Measurements from ENCODE around the gene DSCAML1. TPM values are rescaled to one million over a fixed set of nuclear protein-coding genes. Genes with fewer than 3 reads are reported as not detected.

The DSCAML1 gene
- total RNA-seq, 2 donors from 2014 or later = 0.33 to 1.6 TPM

- Histone ChIP-seq H3K27me3 (no peaks in the 10 kb centered on the region), H3K27ac (no peak overlapping the region), H3K4me1 (no peaks in the 10 kb centered on the region), H3K4me3 (no peak overlapping the region), H3K36me3 (replicated peaks in 1 of 2; ENCODE audit: insufficient read depth in 1 of 2, low read depth in 2 of 2) (no peaks in the 10 kb centered on the region), H3K9me3 (no peaks in the 10 kb centered on the region)
- ATAC-seq (no peak), DNase-seq (no peak)
- 58 to 70% methylated on average over 1 of the region's 1 CpG for WGBS, 2 donors
- intact Hi-C loops (cut with DNase I) = no loop called here
- no peak for TF ChIP-seq POLR2A (IDR thresholded peaks at IDR 0.05)
- TF ChIP-seq, protein P1, sequence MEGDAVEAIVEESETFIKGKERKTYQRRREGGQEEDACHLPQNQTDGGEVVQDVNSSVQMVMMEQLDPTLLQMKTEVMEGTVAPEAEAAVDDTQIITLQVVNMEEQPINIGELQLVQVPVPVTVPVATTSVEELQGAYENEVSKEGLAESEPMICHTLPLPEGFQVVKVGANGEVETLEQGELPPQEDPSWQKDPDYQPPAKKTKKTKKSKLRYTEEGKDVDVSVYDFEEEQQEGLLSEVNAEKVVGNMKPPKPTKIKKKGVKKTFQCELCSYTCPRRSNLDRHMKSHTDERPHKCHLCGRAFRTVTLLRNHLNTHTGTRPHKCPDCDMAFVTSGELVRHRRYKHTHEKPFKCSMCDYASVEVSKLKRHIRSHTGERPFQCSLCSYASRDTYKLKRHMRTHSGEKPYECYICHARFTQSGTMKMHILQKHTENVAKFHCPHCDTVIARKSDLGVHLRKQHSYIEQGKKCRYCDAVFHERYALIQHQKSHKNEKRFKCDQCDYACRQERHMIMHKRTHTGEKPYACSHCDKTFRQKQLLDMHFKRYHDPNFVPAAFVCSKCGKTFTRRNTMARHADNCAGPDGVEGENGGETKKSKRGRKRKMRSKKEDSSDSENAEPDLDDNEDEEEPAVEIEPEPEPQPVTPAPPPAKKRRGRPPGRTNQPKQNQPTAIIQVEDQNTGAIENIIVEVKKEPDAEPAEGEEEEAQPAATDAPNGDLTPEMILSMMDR (IDR thresholded peaks at IDR 0.05) = no peak
Observed at GRCh38 chr11:117681438-117681837, 115.6 kb downstream of the DSCAML1 start.

- Histone ChIP-seq H3K27ac (no peak overlapping the region), H3K36me3 (replicated peaks in 1 of 2; ENCODE audit: insufficient read depth in 1 of 2, low read depth in 2 of 2) (no peaks in the 10 kb centered on the region), H3K9me3 (no peaks in the 10 kb centered on the region), H3K4me1 (no peaks in the 10 kb centered on the region), H3K27me3 (no peaks in the 10 kb centered on the region), H3K4me3 (no peak overlapping the region)
- 59 to 78% methylated on average over 3 of the region's 3 CpGs for WGBS, 2 donors
- DNase-seq (no peak), ATAC-seq (no peak)
- TF ChIP-seq, protein P1 (IDR thresholded peaks at IDR 0.05) = no peak
- no peak for TF ChIP-seq POLR2A (IDR thresholded peaks at IDR 0.05)
- intact Hi-C loops (cut with DNase I) = no loop called here
Observed at GRCh38 chr11:117679461-117679860, 117.6 kb downstream of the DSCAML1 start.

DNA sequence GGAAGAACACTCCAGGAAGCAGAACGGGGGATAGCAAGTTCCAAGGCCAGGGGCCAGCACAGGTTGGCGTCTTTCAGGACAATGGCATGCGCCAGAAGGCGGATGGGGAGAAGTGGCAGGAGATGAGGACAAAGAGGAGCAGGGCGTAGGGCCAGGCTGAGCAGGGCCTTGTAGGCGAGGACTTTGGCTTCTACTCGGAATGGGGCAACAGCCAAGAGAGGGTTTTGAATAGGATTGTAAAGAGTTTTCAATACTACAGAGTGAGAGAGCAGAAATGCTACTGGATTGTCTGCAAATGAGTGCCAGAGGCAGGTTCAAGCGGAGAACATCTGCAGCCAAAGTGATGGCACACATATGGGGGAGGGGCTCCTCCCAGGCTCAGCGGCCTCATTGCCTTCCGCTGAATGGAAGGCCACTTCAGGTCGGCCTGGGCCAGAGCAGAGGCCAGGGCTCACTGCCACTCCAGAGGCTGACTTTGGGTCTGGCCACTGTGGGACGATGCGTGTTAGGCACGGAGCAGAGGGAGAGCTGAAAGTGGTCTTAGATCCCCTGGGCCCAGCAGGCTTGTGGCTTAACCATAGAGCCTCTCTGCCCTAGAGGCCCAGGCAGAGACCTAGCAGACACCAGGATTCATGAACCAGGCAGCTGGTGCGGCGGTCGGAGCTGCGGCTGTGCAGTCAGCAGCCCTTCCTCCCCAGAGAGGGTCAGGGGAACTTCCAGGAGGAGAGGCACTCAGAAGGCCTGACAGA, 118.2 kb downstream of the DSCAML1 start:
- no peak for TF ChIP-seq POLR2A (IDR thresholded peaks at IDR 0.05)
- TF ChIP-seq, protein P1 (IDR thresholded peaks at IDR 0.05) = no peak
- intact Hi-C loops (cut with DNase I) = no loop called here
- no peak for DNase-seq
- H3K36me3 ChIP-seq (replicated peaks in 1 of 2; ENCODE audit: insufficient read depth in 1 of 2, low read depth in 2 of 2) = no peaks in the 10 kb centered on the region
- no peaks in the 10 kb centered on the region for H3K4me1 ChIP-seq
- no peak overlapping the region for H3K27ac ChIP-seq
- WGBS, 2 donors = 83 to 85% methylated on average over 15 to 18 of the region's 18 CpGs
- ATAC-seq = no peak
- no peaks in the 10 kb centered on the region for H3K27me3 ChIP-seq
- no peaks in the 10 kb centered on the region for H3K9me3 ChIP-seq
- no peak overlapping the region for H3K4me3 ChIP-seq

- Histone ChIP-seq H3K27ac (no peak overlapping the region), H3K36me3 (replicated peaks in 1 of 2; ENCODE audit: insufficient read depth in 1 of 2, low read depth in 2 of 2) (no peaks in the 10 kb centered on the region), H3K4me1 (no peaks in the 10 kb centered on the region), H3K27me3 (no peaks in the 10 kb centered on the region), H3K4me3 (no peak overlapping the region), H3K9me3 (no peaks in the 10 kb centered on the region)
- intact Hi-C loops (cut with DNase I) = no loop called here
- ATAC-seq (no peak), DNase-seq (no peak)
- WGBS, 2 donors = 56 to 75% methylated on average over 10 to 12 of the region's 12 CpGs
- TF ChIP-seq POLR2A (IDR thresholded peaks at IDR 0.05) = no peak
- TF ChIP-seq, protein P1 (IDR thresholded peaks at IDR 0.05) = no peak
Observed at GRCh38 chr11:117677729-117678310, 119.2 kb downstream of the DSCAML1 start.
